SKM-1 treated with dmso at 0.1 percent for 144 hours (cell line): ENCODE results near the gene UBR7.
"Not testable (repeated sequence)": the region's sequence is repeated elsewhere in the genome, so short reads cannot be mapped to it uniquely, and the experiment has no call there.

Source experiments
- DNase-seq: peaks from one replicate; lab custom pipeline; 2025; ENCODE audit not compliant: unreplicated experiment; lab: John Stamatoyannopoulos, UW

UBR7 gene

DNA sequence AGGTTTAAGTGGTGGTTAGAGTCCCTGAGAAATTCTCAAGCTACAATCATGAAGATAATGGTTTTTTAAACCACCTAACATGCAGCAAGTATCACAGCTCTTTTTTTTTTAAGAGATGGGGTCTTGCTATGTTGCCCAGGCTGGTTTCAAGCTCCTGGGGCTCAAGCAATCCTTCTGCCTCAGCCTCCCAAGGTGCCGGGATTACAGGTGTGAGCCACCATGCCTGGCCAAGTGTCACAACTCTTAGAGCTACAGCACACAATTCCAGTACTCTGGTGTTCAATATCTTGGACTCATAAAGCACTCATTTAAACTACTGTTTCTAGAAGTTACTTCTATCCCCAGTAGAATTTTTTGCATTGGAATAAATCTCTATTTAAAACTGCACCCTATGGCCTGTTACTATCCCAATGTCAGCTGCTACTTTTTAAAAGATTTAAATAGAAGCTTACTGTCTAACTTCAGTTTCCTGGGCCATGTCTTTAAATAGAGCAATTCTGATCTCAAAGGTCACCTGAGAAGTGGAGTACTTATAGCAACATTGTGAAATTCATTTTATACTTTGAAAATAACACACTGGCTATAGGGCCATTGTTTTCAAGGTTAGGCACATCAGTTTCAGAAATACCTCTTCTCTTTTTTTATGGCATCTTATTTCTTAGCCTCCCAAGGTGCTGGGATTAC is 11.6 kb upstream of the UBR7 start:
- no peak for DNase-seq

GRCh38 chr14:93199031-93199430 is 8.0 kb upstream of the UBR7 start:
- no peak for DNase-seq

GRCh38 chr14:93200553-93200952 is 6.5 kb upstream of the UBR7 start:
- DNase-seq, result no peak

- DNase-seq, result no peak
These were observed 5.8 kb upstream of the UBR7 start for GRCh38 chr14:93201155-93201704.

DNA sequence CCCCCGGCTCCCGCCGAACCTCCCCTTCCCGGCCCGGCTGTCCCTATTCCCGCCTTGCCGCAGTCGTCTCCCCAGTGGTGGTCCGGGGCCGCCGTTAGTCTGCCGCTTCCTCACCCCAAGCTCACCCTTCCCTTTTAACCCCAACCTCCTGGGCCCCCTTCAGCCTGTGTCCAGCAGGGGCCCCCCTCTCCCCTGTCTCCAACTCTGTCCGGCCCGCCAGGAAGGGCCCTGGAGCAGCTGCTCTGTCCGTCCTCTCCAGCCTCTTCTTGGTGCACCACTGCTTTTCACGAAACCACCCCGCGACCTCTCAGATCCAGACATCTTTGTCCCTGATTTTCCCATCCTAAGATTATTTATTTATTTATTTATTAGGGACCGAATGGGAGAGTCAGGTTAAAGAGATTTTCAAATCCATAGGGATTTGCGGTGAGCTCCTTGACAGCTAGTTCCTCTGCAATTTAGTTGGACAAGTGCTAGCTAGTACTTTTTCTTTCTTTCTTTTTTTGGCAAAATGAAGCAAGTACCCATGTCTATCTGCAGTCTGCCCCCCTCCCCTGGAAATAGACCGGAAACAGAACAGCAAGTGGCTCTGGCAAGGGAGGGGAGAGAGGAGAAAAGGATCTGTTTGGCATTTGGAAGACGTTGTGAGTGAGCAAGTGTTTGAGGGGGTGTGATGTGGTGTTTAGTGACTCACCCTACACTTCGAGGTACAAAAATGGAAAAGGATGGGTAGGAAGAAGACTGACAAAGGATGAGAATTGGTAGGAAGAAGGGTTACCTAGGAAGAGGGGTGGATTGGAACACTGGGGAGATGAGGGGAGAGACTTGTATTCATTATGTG is 632 bp downstream of the UBR7 start:
- DNase-seq, result peak; percentile 3

- no peak for DNase-seq
These were observed 5.4 kb downstream of the UBR7 start for GRCh38 chr14:93212432-93212831.

DNA sequence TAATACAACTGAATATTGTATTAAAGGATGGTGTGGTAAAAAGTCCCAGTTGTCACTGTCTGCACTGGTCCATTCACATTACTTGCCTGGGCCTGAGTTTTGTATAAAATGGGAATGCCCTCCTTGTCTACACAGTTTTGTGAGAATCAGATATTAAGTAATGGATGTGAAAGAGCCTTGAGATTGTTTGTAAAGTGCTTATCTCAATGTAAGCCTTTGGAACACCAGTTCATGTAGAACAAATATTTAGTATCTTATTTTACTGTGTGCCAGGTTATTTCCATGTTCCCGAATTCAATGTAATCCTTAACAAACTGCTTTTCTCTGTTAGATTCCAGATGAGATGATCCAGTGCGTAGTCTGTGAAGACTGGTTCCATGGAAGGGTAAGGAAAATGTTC is 7.5 kb downstream of the UBR7 start:
- no peak for DNase-seq

DNA sequence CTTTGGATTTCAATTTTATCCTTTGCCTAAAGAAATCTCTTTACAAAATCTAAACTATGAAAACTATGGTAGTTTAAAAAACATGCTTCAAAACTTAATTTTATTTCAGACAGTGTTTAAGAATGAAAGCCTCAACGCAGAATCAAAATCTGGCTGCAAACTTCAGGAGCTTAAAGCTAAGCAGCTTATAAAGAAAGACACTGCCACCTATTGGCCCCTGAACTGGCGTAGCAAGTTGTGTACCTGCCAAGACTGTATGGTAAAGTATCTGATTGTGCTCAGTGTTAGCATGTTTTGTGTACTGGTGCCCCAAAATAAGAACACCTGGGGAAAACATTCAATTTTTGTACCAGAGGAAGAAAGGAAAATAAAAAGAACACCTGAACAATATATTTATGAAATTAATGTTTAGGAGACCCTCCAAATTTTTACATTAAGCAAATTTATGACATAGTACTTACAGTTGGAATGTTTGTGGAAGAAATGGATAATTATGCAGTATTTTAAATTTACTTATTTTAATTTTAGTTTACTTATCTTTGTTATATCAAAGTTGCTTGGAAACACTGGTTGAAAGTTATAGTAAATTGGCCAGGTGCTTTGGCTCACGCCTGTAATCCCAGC is 12.2 kb downstream of the UBR7 start:
- no peak for DNase-seq

GRCh38 chr14:93220509-93220908 is 13.5 kb downstream of the UBR7 start:
- no peak for DNase-seq

DNA sequence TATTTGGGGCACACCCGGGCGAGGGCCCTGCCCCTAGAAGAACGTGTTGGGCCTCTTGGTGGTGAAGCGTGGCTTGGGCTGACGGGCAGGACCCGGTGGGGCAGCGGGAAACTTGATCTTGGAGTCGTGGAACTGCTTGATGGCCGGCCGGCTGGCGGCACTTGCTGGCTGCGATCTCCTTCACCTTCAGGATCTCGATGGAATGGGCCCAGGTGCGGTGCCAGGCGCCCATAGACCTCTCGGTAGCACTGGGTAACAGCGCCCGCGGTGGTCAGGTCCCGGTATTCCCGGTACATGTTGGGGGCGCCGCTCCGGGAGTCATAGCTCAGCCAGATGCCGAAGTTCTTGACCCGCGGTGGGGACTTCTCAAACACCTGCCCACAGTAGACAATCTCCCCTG is 16.5 kb downstream of the UBR7 start:
- no peak for DNase-seq

DNA sequence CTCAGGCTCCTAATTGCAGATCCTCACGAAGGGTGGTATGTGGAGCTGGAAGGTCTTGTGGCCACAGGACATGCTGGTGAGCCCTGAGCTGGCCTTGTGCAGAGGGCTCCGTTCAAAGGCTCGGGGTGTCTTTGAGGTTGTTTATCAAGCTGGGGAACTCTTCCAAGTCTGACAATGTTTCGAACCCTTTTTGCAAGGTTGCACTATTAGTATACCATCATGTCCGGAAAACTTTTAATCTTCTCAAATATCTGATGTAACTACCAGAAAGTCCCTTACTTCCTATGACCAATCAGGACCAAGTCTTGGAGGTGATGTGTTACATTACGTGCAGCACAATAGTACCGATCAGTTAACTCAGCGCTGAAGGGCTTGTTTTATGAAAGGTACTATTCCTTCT is 21.5 kb downstream of the UBR7 start:
- DNase-seq, result no peak

DNA sequence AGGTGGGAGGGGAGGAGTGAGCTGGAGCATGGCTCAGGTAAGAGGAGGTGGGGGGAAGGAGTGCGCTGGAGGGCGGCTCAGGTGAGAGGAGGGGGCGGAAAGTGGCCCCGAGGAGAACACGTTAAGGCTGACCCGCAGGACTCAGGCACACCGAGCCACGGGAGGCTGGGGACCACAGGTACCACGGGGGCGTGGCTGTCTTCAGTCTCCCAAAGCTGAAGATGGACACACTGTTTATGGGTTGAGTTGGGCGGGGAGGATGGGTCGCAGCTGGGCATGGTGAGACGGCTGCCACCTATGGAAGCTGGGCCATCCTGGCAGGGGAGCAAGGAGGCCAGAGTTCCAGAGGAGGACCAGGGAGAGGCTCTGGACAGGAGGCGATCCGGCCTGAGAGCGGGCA is 23.5 kb downstream of the UBR7 start:
- no peak for DNase-seq

- DNase-seq, result no peak
These were observed 24.3 kb downstream of the UBR7 start for GRCh38 chr14:93231129-93231979.

- DNase-seq, result no peak
These were observed 25.1 kb downstream of the UBR7 start for GRCh38 chr14:93232159-93232558.

DNA sequence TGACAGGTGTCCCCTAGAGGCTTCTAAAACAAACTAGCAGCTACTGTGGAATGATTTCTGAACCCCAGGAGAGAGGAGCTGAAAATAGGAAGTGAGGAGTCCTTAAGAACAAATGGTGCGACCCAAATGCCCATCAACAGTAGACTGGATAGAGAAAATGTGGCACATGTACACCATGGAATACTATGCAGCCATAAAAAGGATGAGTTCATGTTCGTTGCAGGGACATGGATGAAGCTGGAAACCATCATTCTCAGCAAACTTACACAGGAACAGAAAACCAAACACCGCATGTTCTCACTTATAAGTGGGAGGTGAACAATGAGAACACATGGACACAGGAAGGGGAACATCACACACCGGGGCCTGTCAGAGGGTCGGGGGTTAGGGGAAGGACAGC is 26.0 kb downstream of the UBR7 start:
- DNase-seq, result not testable (repeated sequence)

DNA sequence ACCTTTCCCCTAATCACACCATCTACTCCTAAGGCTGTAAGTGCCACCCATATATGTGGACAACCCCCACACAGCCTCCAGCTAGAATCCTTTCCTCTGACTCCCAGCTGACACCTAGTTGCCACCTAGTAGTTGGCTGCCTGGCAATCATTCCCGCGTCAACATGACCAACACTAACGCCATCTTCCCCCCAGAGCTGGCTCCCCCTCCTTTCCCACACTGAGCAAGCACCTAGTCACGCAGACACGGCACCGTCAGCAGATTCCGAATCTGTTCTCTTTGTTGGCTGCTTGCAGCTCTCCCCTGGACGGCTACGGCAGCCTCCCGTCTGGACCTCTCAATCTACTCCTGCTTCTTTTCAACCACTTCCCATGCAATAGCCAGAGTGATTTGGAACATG is 27.7 kb downstream of the UBR7 start:
- DNase-seq, result no peak

- DNase-seq, result no peak
These were observed 33.0 kb downstream of the UBR7 start for GRCh38 chr14:93239869-93240677.

DNA sequence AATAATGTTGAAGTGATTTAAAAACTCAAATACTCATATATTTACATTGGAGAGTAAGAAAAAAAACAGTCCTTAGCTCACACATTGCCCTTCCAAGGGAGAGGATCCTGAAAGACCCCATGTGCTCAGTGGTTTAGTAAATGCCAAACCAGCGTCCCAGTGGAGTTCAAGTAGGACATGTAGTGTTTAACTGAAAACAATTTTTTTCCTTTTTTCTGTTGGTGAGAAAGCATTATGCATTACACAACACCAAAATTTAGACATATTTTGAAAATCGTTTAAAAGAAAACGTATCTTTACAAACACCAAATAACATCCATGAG is 33.6 kb downstream of the UBR7 start:
- no peak for DNase-seq

- no peak for DNase-seq
These were observed 38.8 kb downstream of the UBR7 start for GRCh38 chr14:93245764-93246420.

GRCh38 chr14:93246534-93246933 is 39.5 kb downstream of the UBR7 start:
- DNase-seq, result no peak
